Fibroblast of peridontal ligament (primary cell): Measurements from ENCODE around the gene MROH7.
A peak's percentile ranks its signal among the peaks of the same experiment; 100 is the strongest.

Experiments used
- DNase-seq: peaks from one replicate; pipeline ENCODE4 v3.0.0-alpha.2; 2010; ENCODE audit errors: extremely low read depth

MROH7 gene

DNA sequence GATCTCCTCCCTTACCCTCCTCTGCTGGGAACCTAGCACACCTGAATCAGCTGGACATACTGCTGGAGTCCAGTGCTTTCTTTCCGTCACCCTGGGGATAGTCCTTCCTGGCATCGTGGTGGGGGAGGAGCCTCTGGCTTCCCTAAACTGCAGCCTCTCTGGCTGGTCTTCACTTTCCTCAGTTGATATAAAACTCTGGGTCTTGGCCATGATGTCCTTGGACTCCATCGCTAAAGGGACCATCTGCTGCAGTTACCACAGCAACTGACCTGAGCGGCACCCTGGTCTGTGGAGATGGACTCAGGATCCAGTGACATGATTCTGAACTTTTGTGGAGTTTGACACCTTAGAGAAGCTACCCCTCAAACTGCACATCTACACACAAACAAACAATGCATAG, 99.9 kb downstream of the MROH7 start:
- no peak for DNase-seq

- DNase-seq: peak; percentile 29
Measured at GRCh38 chr1:54742282-54742681, 100.7 kb downstream of the MROH7 start.

- no peak for DNase-seq
Measured at GRCh38 chr1:54743416-54744226, 102.0 kb downstream of the MROH7 start.

- no peak for DNase-seq
Measured at GRCh38 chr1:54744696-54745095, 103.1 kb downstream of the MROH7 start.

DNA sequence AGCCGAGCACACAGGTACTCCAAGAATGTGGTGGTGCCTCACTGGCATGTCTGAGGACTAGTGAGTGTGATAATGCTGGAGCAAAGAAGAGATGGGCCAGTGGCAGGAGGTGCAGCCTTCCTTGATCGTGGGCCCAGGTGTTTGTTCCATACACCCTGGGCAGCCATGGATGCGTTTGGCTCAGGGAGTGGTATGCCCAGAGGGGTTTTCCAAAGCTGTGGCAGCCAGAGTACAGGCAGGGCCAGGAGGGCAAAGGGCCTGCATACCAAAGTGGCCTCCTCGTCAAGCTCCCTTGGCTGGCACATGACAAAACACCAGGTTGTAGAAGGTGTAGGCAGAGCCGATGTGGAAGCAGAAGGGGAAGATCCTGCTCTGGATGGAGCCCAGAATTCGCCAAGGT, 103.7 kb downstream of the MROH7 start:
- no peak for DNase-seq

- DNase-seq: no peak
Measured at GRCh38 chr1:54745864-54746263, 104.3 kb downstream of the MROH7 start.

GRCh38 chr1:54748094-54748835, 106.7 kb downstream of the MROH7 start:
- DNase-seq: no peak

DNA sequence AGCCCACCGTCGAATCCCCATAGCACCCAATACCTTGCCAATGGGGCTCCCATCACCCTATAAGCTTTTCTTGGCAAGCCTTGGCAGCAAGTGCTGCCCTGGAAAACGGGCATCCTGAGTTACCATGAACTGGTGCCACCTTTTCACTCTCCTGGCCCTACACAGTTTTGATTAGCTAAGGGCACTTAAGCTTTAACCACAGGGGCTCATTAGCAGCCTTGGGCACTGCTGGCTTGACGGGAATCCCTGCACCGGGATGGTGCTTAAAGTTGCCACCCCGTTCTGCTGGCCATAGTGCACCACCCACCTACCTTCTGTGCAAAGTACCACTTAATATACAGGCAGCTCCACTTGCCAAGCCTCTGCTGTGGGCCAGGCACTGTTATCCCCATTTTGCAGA, 109.0 kb downstream of the MROH7 start:
- no peak for DNase-seq

GRCh38 chr1:54751426-54751825, 109.8 kb downstream of the MROH7 start:
- DNase-seq: no peak

GRCh38 chr1:54754045-54754444, 112.5 kb downstream of the MROH7 start:
- DNase-seq: no peak

GRCh38 chr1:54754486-54755285, 113.1 kb downstream of the MROH7 start:
- no peak for DNase-seq

GRCh38 chr1:54757833-54758232, 116.2 kb downstream of the MROH7 start:
- no peak for DNase-seq

- DNase-seq: no peak
Measured at GRCh38 chr1:54758678-54759348, 117.2 kb downstream of the MROH7 start.
